Measurements from ENCODE around the gene DDX1.

Gene DDX1

DNA sequence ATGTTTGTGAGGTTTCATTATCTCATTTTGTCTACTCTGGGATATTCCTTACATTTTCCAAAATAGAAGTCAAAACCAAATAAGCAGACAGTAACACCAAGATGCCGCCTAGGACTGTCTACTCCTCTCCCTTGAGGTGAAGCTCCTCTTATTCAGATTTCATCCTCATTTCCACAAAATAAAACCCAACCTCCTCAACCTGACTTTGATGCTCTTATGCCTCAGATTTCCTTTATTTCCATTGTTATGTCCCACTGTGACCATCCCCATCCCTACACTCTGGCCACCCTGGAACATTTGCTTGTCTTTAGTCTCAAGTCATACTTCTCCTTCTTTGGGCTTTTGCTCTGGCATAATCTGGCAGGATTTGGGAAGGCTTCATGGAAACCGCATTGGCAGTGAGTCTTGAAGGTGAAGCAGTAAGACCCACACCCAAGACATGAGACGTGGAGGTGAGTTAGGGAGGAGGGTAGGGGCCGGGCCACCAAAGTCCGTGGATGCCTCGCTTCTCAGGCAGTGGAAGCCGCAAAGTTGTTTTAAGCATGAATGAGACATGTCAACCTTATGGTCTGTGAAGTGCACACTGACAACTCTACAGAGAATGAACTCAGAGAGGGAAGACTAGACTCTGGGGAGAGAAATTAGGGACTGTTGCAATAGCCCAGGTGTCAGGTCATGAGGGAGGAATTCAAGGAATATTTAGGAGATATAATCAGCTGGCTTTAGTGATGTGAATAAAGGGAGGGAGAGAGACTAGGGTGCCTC is 63.6 kb downstream of the DDX1 start:
- Histone ChIP-seq H3K9me3 (replicated peaks; ENCODE audit: low read length) (no peaks in the 10 kb centered on the region), H3K27me3 (ENCODE audit: control insufficient read depth, insufficient read depth, low read length) (peaks cover 7% of the 10 kb centered on the region), H3K4me2 (ENCODE audit: low read length) (no peak overlapping the region), H3K9ac (ENCODE audit: low read depth, low read length) (no peak overlapping the region), H3K36me3 (ENCODE audit: insufficient read depth, low read length) (no peaks in the 10 kb centered on the region), H3K4me3 (ENCODE audit: low read length) (no peak overlapping the region), H3K4me1 (ENCODE audit: control insufficient read depth, insufficient read depth, low read length) (no peaks in the 10 kb centered on the region)

GRCh38 chr2:15656090-15656489 is 64.4 kb downstream of the DDX1 start:
- Histone ChIP-seq H3K9me3 (replicated peaks; ENCODE audit: low read length) (no peaks in the 10 kb centered on the region), H3K27me3 (ENCODE audit: control insufficient read depth, insufficient read depth, low read length) (peaks cover 9% of the 10 kb centered on the region), H3K4me1 (ENCODE audit: control insufficient read depth, insufficient read depth, low read length) (no peaks in the 10 kb centered on the region), H3K4me3 (ENCODE audit: low read length) (no peak overlapping the region), H3K9ac (ENCODE audit: low read depth, low read length) (no peak overlapping the region), H3K4me2 (ENCODE audit: low read length) (no peak overlapping the region), H3K36me3 (ENCODE audit: insufficient read depth, low read length) (no peaks in the 10 kb centered on the region)

GRCh38 chr2:15657759-15658158 is 66.1 kb downstream of the DDX1 start:
- peaks cover 3% of the 10 kb centered on the region for H3K27me3 ChIP-seq (ENCODE audit: control insufficient read depth, insufficient read depth, low read length)
- no peaks in the 10 kb centered on the region for H3K9me3 ChIP-seq (replicated peaks; ENCODE audit: low read length)
- no peaks in the 10 kb centered on the region for H3K4me1 ChIP-seq (ENCODE audit: control insufficient read depth, insufficient read depth, low read length)
- no peaks in the 10 kb centered on the region for H3K36me3 ChIP-seq (ENCODE audit: insufficient read depth, low read length)
- no peak overlapping the region for H3K9ac ChIP-seq (ENCODE audit: low read depth, low read length)
- H3K4me2 ChIP-seq (ENCODE audit: low read length) = no peak overlapping the region
- no peak overlapping the region for H3K4me3 ChIP-seq (ENCODE audit: low read length)

- Histone ChIP-seq H3K4me3 (ENCODE audit: low read length) (no peak overlapping the region), H3K4me2 (ENCODE audit: low read length) (no peak overlapping the region), H3K4me1 (ENCODE audit: control insufficient read depth, insufficient read depth, low read length) (no peaks in the 10 kb centered on the region), H3K36me3 (ENCODE audit: insufficient read depth, low read length) (no peaks in the 10 kb centered on the region), H3K9ac (ENCODE audit: low read depth, low read length) (no peak overlapping the region), H3K27me3 (ENCODE audit: control insufficient read depth, insufficient read depth, low read length) (peaks cover 3% of the 10 kb centered on the region), H3K9me3 (replicated peaks; ENCODE audit: low read length) (no peaks in the 10 kb centered on the region)
Observed at GRCh38 chr2:15658911-15659310, 67.2 kb downstream of the DDX1 start.

GRCh38 chr2:15660491-15661294 is 69.0 kb downstream of the DDX1 start:
- no peaks in the 10 kb centered on the region for H3K9me3 ChIP-seq (replicated peaks; ENCODE audit: low read length)
- H3K4me3 ChIP-seq (ENCODE audit: low read length) = no peak overlapping the region
- H3K36me3 ChIP-seq (ENCODE audit: insufficient read depth, low read length) = no peaks in the 10 kb centered on the region

GRCh38 chr2:15661295-15661569 is 69.6 kb downstream of the DDX1 start:
- no peaks in the 10 kb centered on the region for H3K9me3 ChIP-seq (replicated peaks; ENCODE audit: low read length)
- no peak overlapping the region for H3K4me2 ChIP-seq (ENCODE audit: low read length)
- no peak overlapping the region for H3K9ac ChIP-seq (ENCODE audit: low read depth, low read length)
- H3K36me3 ChIP-seq (ENCODE audit: insufficient read depth, low read length) = no peaks in the 10 kb centered on the region
- H3K4me1 ChIP-seq (ENCODE audit: control insufficient read depth, insufficient read depth, low read length) = no peaks in the 10 kb centered on the region
- H3K4me3 ChIP-seq (ENCODE audit: low read length) = no peak overlapping the region
- H3K27me3 ChIP-seq (ENCODE audit: control insufficient read depth, insufficient read depth, low read length) = peaks cover 3% of the 10 kb centered on the region

More at GRCh38 chr2:15660491-15661294, 69.0 kb downstream of the DDX1 start:
- H3K4me1 ChIP-seq (ENCODE audit: control insufficient read depth, insufficient read depth, low read length) = no peaks in the 10 kb centered on the region
- no peak overlapping the region for H3K9ac ChIP-seq (ENCODE audit: low read depth, low read length)
- no peak overlapping the region for H3K4me2 ChIP-seq (ENCODE audit: low read length)
- peaks cover 3% of the 10 kb centered on the region for H3K27me3 ChIP-seq (ENCODE audit: control insufficient read depth, insufficient read depth, low read length)

- peaks cover 3% of the 10 kb centered on the region for H3K27me3 ChIP-seq (ENCODE audit: control insufficient read depth, insufficient read depth, low read length)
- H3K9ac ChIP-seq (ENCODE audit: low read depth, low read length) = no peak overlapping the region
- H3K4me3 ChIP-seq (ENCODE audit: low read length) = no peak overlapping the region
- H3K4me1 ChIP-seq (ENCODE audit: control insufficient read depth, insufficient read depth, low read length) = no peaks in the 10 kb centered on the region
- H3K9me3 ChIP-seq (replicated peaks; ENCODE audit: low read length) = no peaks in the 10 kb centered on the region
- H3K36me3 ChIP-seq (ENCODE audit: insufficient read depth, low read length) = no peaks in the 10 kb centered on the region
- no peak overlapping the region for H3K4me2 ChIP-seq (ENCODE audit: low read length)
Observed at GRCh38 chr2:15662026-15662425, 70.4 kb downstream of the DDX1 start.

- Histone ChIP-seq H3K36me3 (ENCODE audit: insufficient read depth, low read length) (no peaks in the 10 kb centered on the region), H3K4me3 (ENCODE audit: low read length) (no peak overlapping the region), H3K4me1 (ENCODE audit: control insufficient read depth, insufficient read depth, low read length) (no peaks in the 10 kb centered on the region), H3K4me2 (ENCODE audit: low read length) (no peak overlapping the region), H3K9me3 (replicated peaks; ENCODE audit: low read length) (no peaks in the 10 kb centered on the region), H3K9ac (ENCODE audit: low read depth, low read length) (no peak overlapping the region), H3K27me3 (ENCODE audit: control insufficient read depth, insufficient read depth, low read length) (peaks cover 3% of the 10 kb centered on the region)
Observed at GRCh38 chr2:15662579-15662978, 70.9 kb downstream of the DDX1 start.

- Histone ChIP-seq H3K9me3 (replicated peaks; ENCODE audit: low read length) (no peaks in the 10 kb centered on the region), H3K9ac (ENCODE audit: low read depth, low read length) (no peak overlapping the region), H3K4me1 (ENCODE audit: control insufficient read depth, insufficient read depth, low read length) (peaks cover 8% of the 10 kb centered on the region)
Observed at GRCh38 chr2:15663802-15664201, 72.1 kb downstream of the DDX1 start.

DNA sequence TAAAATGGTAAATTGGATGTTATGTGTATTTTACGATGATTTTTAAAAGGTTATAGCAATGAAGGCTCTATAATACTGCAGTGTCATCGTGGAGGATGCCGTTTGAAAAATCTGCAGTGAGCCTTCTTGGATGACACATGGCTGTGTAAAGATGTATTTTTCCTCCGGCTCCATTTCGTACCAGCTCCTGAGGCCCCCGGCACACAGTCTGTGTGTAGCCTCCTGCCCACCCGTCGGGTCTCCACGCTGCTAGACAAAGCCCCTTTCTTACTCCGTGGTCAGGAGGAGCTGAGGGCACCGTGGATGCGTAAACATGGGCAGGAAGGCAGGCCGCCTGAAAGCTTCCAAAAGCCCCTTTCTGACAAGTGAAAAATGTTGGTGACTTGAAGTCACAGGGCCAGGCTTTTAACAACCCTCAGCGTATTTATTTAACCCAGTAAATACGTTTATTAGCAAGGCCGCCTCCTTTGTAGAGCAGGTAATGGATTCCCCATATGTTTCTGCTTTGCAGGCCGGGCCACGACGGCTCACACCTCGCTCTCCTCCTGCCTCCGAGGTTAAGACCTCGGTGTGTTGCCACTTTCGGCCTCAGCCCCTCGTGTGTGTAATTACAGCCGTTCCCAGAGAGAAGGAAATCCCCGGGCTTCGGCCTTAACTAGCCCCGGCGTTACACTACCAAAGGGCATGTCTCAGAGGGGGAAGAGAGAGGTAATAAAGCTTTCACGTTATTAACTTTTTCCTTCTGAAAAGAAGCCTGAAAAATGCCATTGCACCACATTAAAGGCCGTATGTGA is 72.8 kb downstream of the DDX1 start:
- no peaks in the 10 kb centered on the region for H3K36me3 ChIP-seq (ENCODE audit: insufficient read depth, low read length)

More at GRCh38 chr2:15663802-15664201, 72.1 kb downstream of the DDX1 start:
- H3K27me3 ChIP-seq (ENCODE audit: control insufficient read depth, insufficient read depth, low read length) = peaks cover 3% of the 10 kb centered on the region
- no peak overlapping the region for H3K4me3 ChIP-seq (ENCODE audit: low read length)
- no peak overlapping the region for H3K4me2 ChIP-seq (ENCODE audit: low read length)
- H3K36me3 ChIP-seq (ENCODE audit: insufficient read depth, low read length) = no peaks in the 10 kb centered on the region

DNA sequence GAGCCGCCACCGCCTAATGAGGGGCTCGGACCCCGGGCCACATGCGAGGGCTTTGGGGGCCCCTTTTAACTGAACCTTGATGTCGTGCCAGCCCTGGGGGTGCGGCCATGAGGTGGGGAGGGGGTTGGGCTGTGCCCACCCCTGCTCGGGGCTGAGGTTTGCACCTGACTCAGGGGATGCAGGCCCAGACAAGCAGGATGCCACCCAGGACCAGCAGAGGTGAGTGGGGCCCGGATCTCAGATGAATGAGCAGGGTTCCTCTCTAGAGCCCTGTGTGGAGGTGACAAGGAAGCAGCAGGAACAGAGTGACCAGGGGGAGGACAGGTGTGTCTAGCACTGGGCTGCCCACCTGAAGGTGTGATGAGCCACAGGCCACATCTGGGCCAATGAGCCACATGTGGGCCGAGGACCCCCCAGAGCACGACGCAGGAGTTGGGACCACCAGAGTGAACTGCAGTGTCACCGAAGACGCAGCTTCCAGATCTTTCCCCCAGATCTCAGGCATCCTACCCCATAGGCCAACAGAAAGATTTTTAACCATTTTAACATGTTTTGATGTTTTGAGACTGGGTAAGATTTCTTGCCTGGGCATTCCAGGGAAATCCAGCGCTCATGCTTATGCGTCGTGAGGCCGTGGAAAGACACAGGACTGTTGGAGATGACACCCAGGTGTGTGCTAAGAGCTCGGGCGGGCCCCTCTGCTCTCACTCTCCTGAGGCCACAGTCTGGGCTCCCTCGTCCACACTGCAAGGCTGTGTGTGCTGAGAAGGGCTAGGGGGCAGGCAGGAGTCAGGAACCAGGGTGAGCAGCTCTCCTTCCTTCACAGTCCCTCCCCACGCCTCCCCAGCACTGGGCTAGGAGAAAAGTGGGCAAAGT is 73.6 kb downstream of the DDX1 start:
- peaks cover 8% of the 10 kb centered on the region for H3K4me1 ChIP-seq (ENCODE audit: control insufficient read depth, insufficient read depth, low read length)
- H3K4me2 ChIP-seq (ENCODE audit: low read length) = no peak overlapping the region
- peaks cover 3% of the 10 kb centered on the region for H3K27me3 ChIP-seq (ENCODE audit: control insufficient read depth, insufficient read depth, low read length)
- H3K36me3 ChIP-seq (ENCODE audit: insufficient read depth, low read length) = no peaks in the 10 kb centered on the region
- no peak overlapping the region for H3K9ac ChIP-seq (ENCODE audit: low read depth, low read length)
- H3K9me3 ChIP-seq (replicated peaks; ENCODE audit: low read length) = no peaks in the 10 kb centered on the region
- no peak overlapping the region for H3K4me3 ChIP-seq (ENCODE audit: low read length)

More for the DNA sequence above, 72.8 kb downstream of the DDX1 start:
- H3K9ac ChIP-seq (ENCODE audit: low read depth, low read length) = no peak overlapping the region
- H3K4me2 ChIP-seq (ENCODE audit: low read length) = no peak overlapping the region
- no peaks in the 10 kb centered on the region for H3K9me3 ChIP-seq (replicated peaks; ENCODE audit: low read length)
- peaks cover 8% of the 10 kb centered on the region for H3K4me1 ChIP-seq (ENCODE audit: control insufficient read depth, insufficient read depth, low read length)
- H3K27me3 ChIP-seq (ENCODE audit: control insufficient read depth, insufficient read depth, low read length) = peaks cover 3% of the 10 kb centered on the region
- H3K4me3 ChIP-seq (ENCODE audit: low read length) = no peak overlapping the region

Measured in skeletal muscle satellite cell (primary cell).